ENCODE measurements around the gene ETV3.

GRCh38 chr1:157151506-157151905 lies 13.3 kb upstream of the ETV3 start:
- TF ChIP-seq CTCF (IDR thresholded peaks at IDR 0.05), result no peak
- TF ChIP-seq POLR2A (IDR thresholded peaks at IDR 0.05), result no peak
